CD4-positive, CD25-positive, alpha-beta regulatory T cell (primary cell): ENCODE data around the gene SPACA7. TPM values are rescaled to one million over a fixed set of nuclear protein-coding genes. Genes with fewer than 3 reads are reported as not detected.

Experiments
- ATAC-seq, 2 donors: fragments of 150-1000 bp; cut with Tn5 transposase; one replicate each; pipeline ENCODE4 v1.10.0; 2021; ENCODE audit warnings: low read depth in 2 of 2, moderate number of reproducible peaks in 2 of 2, moderate library complexity in 1 of 2
- DNase-seq, 3 donors: peaks; one replicate each; pipeline versions ENCODE4 v3.0.0 to v3.0.0-alpha.2; 2012 to 2022; ENCODE audit warnings: mixed read lengths in 1 of 3
- H3K27ac ChIP-seq: one replicate; pipeline ENCODE4 v1.7.0; 2013; ENCODE audit warnings: mild to moderate bottlenecking, low read length; ENCODE audit not compliant: insufficient read depth, poor library complexity, severe bottlenecking
- H3K27me3 ChIP-seq: one replicate; pipeline ENCODE4 v1.7.0; 2013; ENCODE audit warnings: low read length; ENCODE audit not compliant: control insufficient read depth, insufficient read depth
- H3K36me3 ChIP-seq: one replicate; pipeline ENCODE4 v1.7.0; 2013; ENCODE audit warnings: mild to moderate bottlenecking, low read length, moderate library complexity; ENCODE audit not compliant: control insufficient read depth, insufficient read depth
- H3K4me1 ChIP-seq: 2 replicates; pipeline ENCODE4 v1.7.0; 2013; ENCODE audit warnings: mild to moderate bottlenecking, low read length; ENCODE audit not compliant: insufficient read depth, control insufficient read depth, poor library complexity, severe bottlenecking
- H3K4me3 ChIP-seq: one replicate; pipeline ENCODE4 v1.7.0; 2013; ENCODE audit warnings: low read depth, mild to moderate bottlenecking, low read length, moderate library complexity
- H3K9me3 ChIP-seq, 2 experiments: 1 replicate in 1 of 2; 2 replicates in 1 of 2; pipeline ENCODE4 v1.7.0; 2013; ENCODE audit warnings: low read length in 2 of 2, mild to moderate bottlenecking in 1 of 2, moderate library complexity in 1 of 2; ENCODE audit not compliant: control insufficient read depth in 2 of 2
- H3K27ac Mint-ChIP-seq, 3 donors: one replicate each; pipeline ENCODE4 v1.8.0; 2020 to 2022; ENCODE audit warnings: mild to moderate bottlenecking in 3 of 3, mixed read lengths in 3 of 3, moderate library complexity in 2 of 3
- H3K27me3 Mint-ChIP-seq: one replicate; pipeline ENCODE4 v1.8.0; 2022; ENCODE audit warnings: mild to moderate bottlenecking, mixed read lengths
- H3K36me3 Mint-ChIP-seq: one replicate; pipeline ENCODE4 v1.8.0; 2020; ENCODE audit warnings: mixed read lengths
- H3K4me1 Mint-ChIP-seq, 4 donors: one replicate each; pipeline ENCODE4 v1.8.0; 2020 to 2022; ENCODE audit warnings: mixed read lengths in 4 of 4, mild to moderate bottlenecking in 1 of 4
- H3K4me3 Mint-ChIP-seq, 4 donors: one replicate each; pipeline ENCODE4 v1.8.0; 2020 to 2022; ENCODE audit warnings: mild to moderate bottlenecking in 4 of 4, mixed read lengths in 4 of 4, moderate library complexity in 3 of 4
- H3K9me3 Mint-ChIP-seq, 7 donors: one replicate each; pipeline ENCODE4 v1.8.0; 2020 to 2022; ENCODE audit warnings: mixed read lengths in 7 of 7, mild to moderate bottlenecking in 3 of 7, moderate library complexity in 2 of 7
- polyA plus RNA-seq, 4 donors: library from polyadenylated mRNA; unstranded; fragments of 300-500 nt; fragmentation: Illumina TruSeq; gene quantifications; one replicate each; pipeline ENCODE4 v1.2.3, GENCODE V29; 2021
- total RNA-seq: library from RNA; stranded (reverse); gene quantifications from one replicate; pipeline ENCODE4 v1.2.3, GENCODE V29; 2022

SPACA7 gene
- total and polyA plus RNA-seq, 5 donors from 2014 or later: not detected

DNA sequence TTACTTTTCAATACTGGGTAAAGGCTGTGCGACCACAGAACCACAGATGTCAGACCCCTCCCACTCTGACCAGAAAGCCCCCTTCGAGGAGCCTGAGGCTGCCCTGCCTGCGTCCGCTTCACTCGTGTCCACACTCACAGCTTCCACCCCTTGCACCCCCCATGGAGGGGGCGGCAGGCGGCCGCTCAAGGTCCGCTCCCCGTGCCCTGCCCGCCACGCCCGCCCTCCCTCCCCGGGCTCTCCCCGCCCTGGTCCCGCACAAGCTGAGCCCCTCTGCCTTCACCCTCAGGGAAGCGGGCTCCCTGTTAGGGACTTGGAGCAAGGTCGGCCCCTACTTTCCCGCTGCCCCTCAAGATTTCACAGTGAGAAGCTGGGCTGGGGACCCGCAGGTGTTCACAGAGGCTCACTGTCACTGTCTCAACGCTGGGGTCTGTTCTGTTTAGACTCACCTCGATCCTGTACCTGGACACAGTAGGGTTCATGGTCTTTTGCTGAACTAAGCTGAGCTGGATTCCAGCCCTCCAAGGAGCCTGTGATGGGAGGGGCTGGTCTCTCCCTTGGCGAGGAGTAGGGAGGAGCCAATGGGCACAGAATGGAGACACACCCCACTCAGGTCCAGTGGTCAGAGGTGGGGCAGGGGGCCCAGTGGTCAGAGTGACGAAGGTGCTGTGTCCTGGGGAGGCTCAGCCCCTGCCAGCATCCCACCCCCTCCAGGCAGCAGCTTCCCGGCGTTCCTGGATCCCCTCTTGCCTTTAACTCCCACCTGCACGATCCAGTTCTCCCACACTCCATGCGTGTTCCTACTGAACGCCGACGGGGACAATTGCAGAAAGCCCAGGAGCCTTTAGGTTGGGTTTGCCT is 69.5 kb downstream of the SPACA7 start:
- Mint-ChIP-seq H3K27ac (no peak overlapping the region), H3K4me1 (peaks cover 0 to 4% (median 0%) of the 10 kb centered on the region in 4 donors), H3K4me3 (no peak overlapping the region), H3K9me3 (peaks cover 0 to 2% (median 0%) of the 10 kb centered on the region in 7 donors), H3K27me3 (peaks cover 15% of the 10 kb centered on the region), H3K36me3 (no peaks in the 10 kb centered on the region)
- Histone ChIP-seq H3K27ac (no peak overlapping the region), H3K4me3 (no peak overlapping the region), H3K4me1 (no peaks in the 10 kb centered on the region), H3K9me3 (no peaks in the 10 kb centered on the region), H3K27me3 (no peaks in the 10 kb centered on the region), H3K36me3 (no peaks in the 10 kb centered on the region)
- no peak for DNase-seq
- ATAC-seq: no peak

DNA sequence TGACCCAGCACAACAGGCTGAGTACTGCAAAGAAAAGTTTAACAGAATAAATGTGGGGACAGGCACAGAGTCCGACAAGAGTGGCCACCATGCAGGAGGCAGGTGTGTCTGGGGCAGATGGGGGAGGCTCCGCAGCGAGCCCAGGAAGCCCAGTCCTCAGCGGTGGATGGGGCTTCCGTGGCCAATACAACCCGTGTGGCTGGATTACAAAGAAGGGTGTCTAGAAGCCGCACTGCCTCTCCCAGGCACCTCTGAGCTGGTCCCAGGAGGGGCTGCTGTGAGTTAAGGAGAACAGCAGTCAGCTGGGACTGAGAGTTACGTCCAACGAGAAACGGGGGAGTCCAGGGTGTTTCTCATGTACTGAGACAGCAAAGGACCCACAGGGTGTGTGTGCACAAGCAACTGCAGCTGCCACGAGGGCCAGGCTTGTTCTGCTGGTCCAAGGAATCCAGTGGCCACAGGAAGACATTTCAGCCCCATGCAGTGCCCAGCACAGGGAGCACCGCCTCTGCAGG is 70.2 kb downstream of the SPACA7 start:
- H3K27ac Mint-ChIP-seq: no peak overlapping the region
- ATAC-seq (no peak), DNase-seq (no peak)
- Histone ChIP-seq H3K27ac (no peak overlapping the region), H3K4me1 (no peaks in the 10 kb centered on the region), H3K36me3 (no peaks in the 10 kb centered on the region), H3K27me3 (no peaks in the 10 kb centered on the region), H3K4me3 (no peak overlapping the region), H3K9me3 (no peaks in the 10 kb centered on the region)
- H3K27me3 Mint-ChIP-seq: peaks cover 15% of the 10 kb centered on the region
- H3K4me3 Mint-ChIP-seq: no peak overlapping the region
- H3K4me1 Mint-ChIP-seq: peaks cover 0 to 4% (median 0%) of the 10 kb centered on the region in 4 donors
- H3K9me3 Mint-ChIP-seq: peaks cover 0 to 2% (median 0%) of the 10 kb centered on the region in 7 donors
- no peaks in the 10 kb centered on the region for H3K36me3 Mint-ChIP-seq

DNA sequence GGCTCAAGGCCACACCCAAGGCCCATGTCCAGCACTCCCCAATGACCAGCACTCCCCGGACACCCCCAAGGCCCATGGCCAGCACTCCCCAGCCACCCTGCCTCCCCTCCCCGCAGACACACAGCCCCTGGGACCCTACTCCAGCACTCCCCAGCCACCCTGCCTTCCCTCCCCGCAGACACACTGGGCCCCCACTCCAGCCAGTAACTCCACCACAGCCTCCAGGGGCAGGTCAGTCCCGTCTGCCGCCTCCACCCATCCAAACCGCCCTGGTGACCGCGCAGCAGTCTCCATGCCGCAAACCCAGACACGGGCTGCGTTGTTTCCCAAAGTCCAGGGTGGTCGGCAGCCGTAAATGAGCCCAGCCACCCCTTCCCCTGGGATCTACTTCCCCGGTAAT is 70.7 kb downstream of the SPACA7 start:
- no peaks in the 10 kb centered on the region for H3K9me3 ChIP-seq
- no peak overlapping the region for H3K4me3 ChIP-seq
- H3K27ac ChIP-seq: no peak overlapping the region
- peaks cover 0 to 2% (median 0%) of the 10 kb centered on the region in 7 donors for H3K9me3 Mint-ChIP-seq
- H3K36me3 Mint-ChIP-seq: no peaks in the 10 kb centered on the region
- no peak overlapping the region for H3K4me3 Mint-ChIP-seq
- ATAC-seq: no peak
- H3K4me1 Mint-ChIP-seq: peaks cover 0 to 4% (median 0%) of the 10 kb centered on the region in 4 donors
- H3K27me3 ChIP-seq: no peaks in the 10 kb centered on the region
- H3K27ac Mint-ChIP-seq: no peak overlapping the region
- no peaks in the 10 kb centered on the region for H3K36me3 ChIP-seq
- H3K4me1 ChIP-seq: no peaks in the 10 kb centered on the region
- DNase-seq: no peak
- H3K27me3 Mint-ChIP-seq: peaks cover 15% of the 10 kb centered on the region

DNA sequence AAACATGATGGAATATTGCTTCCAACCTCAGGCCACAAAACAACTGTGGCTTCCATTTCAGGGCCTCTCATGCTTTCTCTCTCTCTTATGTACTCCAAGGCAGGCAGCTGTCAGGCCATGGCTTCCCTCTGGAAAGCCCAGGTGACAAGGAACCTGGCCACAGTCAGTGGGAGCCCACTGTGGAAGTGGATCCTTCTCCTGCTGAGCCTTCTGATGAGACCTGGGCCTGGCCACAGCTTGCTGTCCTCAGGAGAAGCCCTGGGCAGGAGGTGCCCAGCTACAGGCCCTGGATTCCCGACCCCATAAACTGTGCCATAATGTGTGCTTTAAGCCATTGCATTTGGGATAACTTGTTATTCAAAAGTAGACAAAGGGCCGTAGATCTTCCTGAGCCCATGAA is 71.2 kb downstream of the SPACA7 start:
- Histone ChIP-seq H3K27ac (no peak overlapping the region), H3K4me3 (no peak overlapping the region), H3K4me1 (no peaks in the 10 kb centered on the region), H3K9me3 (no peaks in the 10 kb centered on the region), H3K27me3 (no peaks in the 10 kb centered on the region), H3K36me3 (no peaks in the 10 kb centered on the region)
- Mint-ChIP-seq H3K36me3 (no peaks in the 10 kb centered on the region), H3K9me3 (peaks cover 0 to 2% (median 0%) of the 10 kb centered on the region in 7 donors), H3K27ac (no peak overlapping the region), H3K4me3 (no peak overlapping the region), H3K4me1 (peaks cover 0 to 4% (median 0%) of the 10 kb centered on the region in 4 donors), H3K27me3 (peaks cover 15% of the 10 kb centered on the region)
- DNase-seq: no peak
- no peak for ATAC-seq

DNA sequence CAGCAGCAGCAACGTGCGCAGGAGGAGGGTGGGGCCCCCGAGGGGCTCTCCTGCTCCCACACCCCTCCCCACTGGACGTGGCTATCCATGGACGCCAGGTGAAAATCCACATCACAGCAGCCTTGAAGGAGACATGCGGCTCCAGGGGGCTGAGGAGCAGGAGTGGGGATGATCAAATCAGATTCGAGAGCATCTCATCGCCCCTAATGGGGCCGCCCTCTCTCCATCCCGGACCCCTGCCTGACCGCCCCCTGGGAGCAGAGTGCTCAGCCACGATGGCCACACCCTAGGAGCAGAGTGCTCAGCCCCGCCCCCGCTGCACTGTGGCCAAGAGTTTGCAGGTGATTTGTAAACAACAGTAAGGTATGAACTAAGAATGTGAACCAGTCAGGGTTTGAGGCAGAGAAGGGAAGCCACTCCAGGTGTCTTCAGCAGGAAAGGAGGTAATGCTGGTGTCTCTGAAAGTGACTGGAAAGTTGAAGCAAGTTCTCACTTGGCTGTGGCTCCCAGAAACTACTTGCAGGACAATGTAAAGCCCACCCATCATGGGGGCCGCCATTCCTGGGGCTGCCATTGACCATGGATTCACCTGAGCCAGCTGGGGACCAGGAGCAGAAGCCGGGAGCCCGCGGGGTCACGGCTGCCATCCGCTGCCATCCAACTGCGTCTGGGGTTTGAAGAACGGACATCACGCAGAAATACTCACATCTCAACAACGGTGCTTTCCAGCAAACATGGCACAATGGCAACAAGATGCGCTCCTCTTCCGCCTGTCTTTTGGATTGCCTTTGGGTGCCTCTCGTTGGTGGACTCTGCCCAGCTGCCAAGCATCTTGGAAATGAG is 71.8 kb downstream of the SPACA7 start:
- Histone ChIP-seq H3K27ac (no peak overlapping the region), H3K4me1 (no peaks in the 10 kb centered on the region), H3K9me3 (no peaks in the 10 kb centered on the region), H3K27me3 (no peaks in the 10 kb centered on the region), H3K36me3 (no peaks in the 10 kb centered on the region), H3K4me3 (no peak overlapping the region)
- ATAC-seq (no peak), DNase-seq (no peak)
- peaks cover 12% of the 10 kb centered on the region for H3K27me3 Mint-ChIP-seq
- H3K36me3 Mint-ChIP-seq: no peaks in the 10 kb centered on the region
- no peak overlapping the region for H3K4me3 Mint-ChIP-seq
- H3K9me3 Mint-ChIP-seq: peaks cover 0 to 2% (median 0%) of the 10 kb centered on the region in 7 donors
- H3K4me1 Mint-ChIP-seq: peaks cover 0 to 4% (median 0%) of the 10 kb centered on the region in 4 donors
- no peak overlapping the region for H3K27ac Mint-ChIP-seq

DNA sequence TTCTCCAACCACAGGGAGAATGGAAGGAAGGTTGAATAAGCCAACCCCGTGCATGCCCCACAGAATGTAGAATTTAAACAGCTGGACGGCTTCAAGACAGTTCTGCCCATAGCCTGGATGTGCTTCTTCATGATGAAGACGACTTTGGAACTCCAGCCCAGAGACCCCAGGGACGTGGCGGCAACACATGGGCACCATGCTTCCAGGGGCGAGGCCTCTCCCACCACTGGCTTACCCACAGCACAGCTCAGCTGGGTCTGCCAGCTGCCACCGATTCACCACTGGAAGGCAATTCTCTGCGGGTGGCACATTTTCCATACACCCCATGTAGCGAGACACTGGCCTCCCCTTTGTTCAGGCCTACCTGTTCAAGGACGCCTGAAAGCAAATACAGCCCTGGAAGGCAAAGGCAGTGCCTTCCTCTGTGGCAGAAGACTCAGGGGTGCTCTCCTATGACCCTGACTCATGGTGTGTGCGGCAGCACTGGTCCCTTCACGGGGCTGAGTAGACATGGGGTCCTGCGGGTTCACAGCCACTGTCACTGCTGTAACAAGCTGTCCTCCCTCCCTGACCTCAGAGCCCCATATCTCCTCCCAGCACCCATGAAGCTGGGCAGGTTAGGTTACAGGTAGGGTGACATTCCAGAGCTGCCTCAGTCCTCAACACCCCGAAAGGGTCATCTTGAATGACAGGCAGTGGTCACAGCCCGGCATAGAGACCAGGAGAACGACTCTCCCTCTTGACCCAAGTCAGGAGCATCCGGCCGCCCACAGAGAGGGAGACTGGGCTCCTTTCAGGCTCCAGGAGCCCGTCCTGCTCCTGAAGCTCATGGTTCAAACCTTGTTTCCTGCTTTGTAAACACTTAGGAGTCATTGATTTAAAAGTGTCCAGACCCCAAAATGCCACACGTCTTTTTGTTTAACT is 72.7 kb downstream of the SPACA7 start:
- Histone ChIP-seq H3K27me3 (no peaks in the 10 kb centered on the region), H3K4me1 (no peaks in the 10 kb centered on the region), H3K4me3 (no peak overlapping the region), H3K36me3 (no peaks in the 10 kb centered on the region), H3K27ac (no peak overlapping the region), H3K9me3 (no peaks in the 10 kb centered on the region)
- DNase-seq: no peak
- no peak for ATAC-seq
- Mint-ChIP-seq H3K27ac (no peak overlapping the region), H3K4me1 (no peaks in the 10 kb centered on the region), H3K36me3 (no peaks in the 10 kb centered on the region), H3K4me3 (no peak overlapping the region), H3K27me3 (peaks cover 3% of the 10 kb centered on the region), H3K9me3 (peaks cover 0 to 2% (median 0%) of the 10 kb centered on the region in 7 donors)

DNA sequence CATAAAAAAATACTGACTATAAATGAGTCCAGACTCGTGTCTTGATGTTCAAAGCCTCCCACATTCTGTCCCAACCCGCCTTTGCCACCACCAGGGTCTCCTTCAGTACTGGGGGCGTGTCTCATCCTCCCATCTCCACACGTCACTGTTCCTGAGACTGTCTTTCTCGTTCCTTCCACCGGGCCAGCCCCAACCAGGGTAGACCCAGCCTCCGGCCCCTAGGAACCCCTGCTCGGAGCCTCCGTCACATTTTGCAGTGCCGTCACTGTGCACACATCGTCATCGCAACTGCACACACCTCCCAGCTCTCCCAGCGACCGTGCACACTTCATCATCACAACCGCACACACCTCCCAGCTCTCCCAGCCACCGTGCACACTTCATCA is 73.4 kb downstream of the SPACA7 start:
- Histone ChIP-seq H3K27me3 (no peaks in the 10 kb centered on the region), H3K36me3 (no peaks in the 10 kb centered on the region), H3K4me1 (no peaks in the 10 kb centered on the region), H3K4me3 (no peak overlapping the region), H3K9me3 (no peaks in the 10 kb centered on the region), H3K27ac (no peak overlapping the region)
- Mint-ChIP-seq H3K36me3 (no peaks in the 10 kb centered on the region), H3K4me3 (no peak overlapping the region), H3K27me3 (no peaks in the 10 kb centered on the region), H3K4me1 (no peaks in the 10 kb centered on the region), H3K27ac (no peak overlapping the region), H3K9me3 (peaks cover 0 to 2% (median 0%) of the 10 kb centered on the region in 7 donors)
- ATAC-seq: no peak
- no peak for DNase-seq
